ENCODE results near the gene THNSL1.

GRCh38 chr10:25063157-25063556, 46.7 kb downstream of the THNSL1 start:
- TF ChIP-seq CTCF (IDR thresholded peaks at IDR 0.05), result no peak
- TF ChIP-seq POLR2A (IDR thresholded peaks at IDR 0.05), result no peak
